Measurements from ENCODE around the gene TRIP13.
A peak's percentile ranks its signal among the peaks of the same experiment; 100 is the strongest.

TRIP13 gene

GRCh38 chr5:893711-894110 lies 1.0 kb downstream of the TRIP13 start:
- Histone ChIP-seq H3K36me3 (replicated peaks) (peaks cover 22% of the 10 kb centered on the region), H3K27ac (no peak overlapping the region), H3K4me3 (ENCODE audit: low read depth, low read length) (peak overlapping the region; percentile 92), H3K27me3 (replicated peaks) (no peaks in the 10 kb centered on the region)
- in situ Hi-C loops (cut with HindIII; ENCODE audit: low pct_ligation_motif_present, low sequenced_read_pairs) = no loop called here
- no peak for TF ChIP-seq CTCF (IDR thresholded peaks at IDR 0.05; ENCODE audit: low read depth, low read length, missing control alignments)
- DNase-seq = no peak

- no peak overlapping the region for H3K4me3 ChIP-seq (ENCODE audit: low read depth, low read length)
- in situ Hi-C loops (cut with HindIII; ENCODE audit: low pct_ligation_motif_present, low sequenced_read_pairs) = no loop called here
- no peak overlapping the region for H3K27ac ChIP-seq
- no peak for TF ChIP-seq CTCF (IDR thresholded peaks at IDR 0.05; ENCODE audit: low read depth, low read length, missing control alignments)
- H3K36me3 ChIP-seq (replicated peaks) = peaks cover 3% of the 10 kb centered on the region
- no peak for DNase-seq
- H3K27me3 ChIP-seq (replicated peaks) = no peaks in the 10 kb centered on the region
These were observed 8.1 kb downstream of the TRIP13 start for GRCh38 chr5:900781-901180.

- Histone ChIP-seq H3K27ac (no peak overlapping the region), H3K36me3 (replicated peaks) (peaks cover 3% of the 10 kb centered on the region), H3K4me3 (ENCODE audit: low read depth, low read length) (no peak overlapping the region), H3K27me3 (replicated peaks) (no peaks in the 10 kb centered on the region)
- in situ Hi-C loops (cut with HindIII; ENCODE audit: low pct_ligation_motif_present, low sequenced_read_pairs) = no loop called here
- no peak for TF ChIP-seq CTCF (IDR thresholded peaks at IDR 0.05; ENCODE audit: low read depth, low read length, missing control alignments)
- no peak for DNase-seq
These were observed 9.6 kb downstream of the TRIP13 start for GRCh38 chr5:902129-902916.

GRCh38 chr5:903756-904096 lies 11.0 kb downstream of the TRIP13 start:
- Histone ChIP-seq H3K4me3 (ENCODE audit: low read depth, low read length) (no peak overlapping the region), H3K27me3 (replicated peaks) (no peaks in the 10 kb centered on the region), H3K36me3 (replicated peaks) (peaks cover 4% of the 10 kb centered on the region), H3K27ac (no peak overlapping the region)
- DNase-seq = no peak
- no peak for TF ChIP-seq CTCF (IDR thresholded peaks at IDR 0.05; ENCODE audit: low read depth, low read length, missing control alignments)
- in situ Hi-C loops (cut with HindIII; ENCODE audit: low pct_ligation_motif_present, low sequenced_read_pairs) = no loop called here

GRCh38 chr5:905139-905642 lies 12.5 kb downstream of the TRIP13 start:
- in situ Hi-C loops (cut with HindIII; ENCODE audit: low pct_ligation_motif_present, low sequenced_read_pairs) = no loop called here
- no peaks in the 10 kb centered on the region for H3K27me3 ChIP-seq (replicated peaks)
- peaks cover 4% of the 10 kb centered on the region for H3K36me3 ChIP-seq (replicated peaks)
- no peak for TF ChIP-seq CTCF (IDR thresholded peaks at IDR 0.05; ENCODE audit: low read depth, low read length, missing control alignments)
- no peak overlapping the region for H3K27ac ChIP-seq
- DNase-seq = no peak
- no peak overlapping the region for H3K4me3 ChIP-seq (ENCODE audit: low read depth, low read length)

All from brain microvascular endothelial cell (primary cell).